H9 (cell line): ENCODE data around the gene CABLES1. TPM values are rescaled to one million over a fixed set of nuclear protein-coding genes. Genes with fewer than 3 reads are reported as not detected.

Experiments
- DNase-seq: peaks from one replicate; pipeline ENCODE4 v3.0.0-alpha.2; 2017
- H2AFZ ChIP-seq: one replicate; pipeline ENCODE4 v1.6.1; 2013; ENCODE audit warnings: mild to moderate bottlenecking, low read length, control low read depth, moderate library complexity
- H2AK5ac ChIP-seq: 2 replicates; pipeline ENCODE4 v1.6.1; 2013; ENCODE audit warnings: low read length, control low read depth, mixed read lengths; ENCODE audit not compliant: insufficient read length
- H2BK120ac ChIP-seq: one replicate; pipeline ENCODE4 v1.6.1; 2013; ENCODE audit warnings: low read depth, mild to moderate bottlenecking, low read length, control low read depth, inconsistent platforms; ENCODE audit not compliant: poor library complexity, severe bottlenecking
- H2BK12ac ChIP-seq: 2 replicates; pipeline ENCODE4 v1.6.1; 2013; ENCODE audit warnings: low read length, control low read depth, mixed read lengths, low read depth; ENCODE audit not compliant: insufficient read length
- H2BK15ac ChIP-seq: 2 replicates; pipeline ENCODE4 v1.6.1; 2013; ENCODE audit warnings: low read depth, low read length, control low read depth
- H2BK20ac ChIP-seq: one replicate; pipeline ENCODE4 v1.6.1; 2013; ENCODE audit warnings: low read depth, mild to moderate bottlenecking, low read length, control low read depth, inconsistent platforms; ENCODE audit not compliant: poor library complexity, severe bottlenecking
- H2BK5ac ChIP-seq: 2 replicates; pipeline ENCODE4 v1.6.1; 2013; ENCODE audit warnings: low read length, control low read depth, mixed read lengths; ENCODE audit not compliant: insufficient read length
- H3K14ac ChIP-seq: 2 replicates; pipeline ENCODE4 v1.6.1; 2013; ENCODE audit warnings: low read length, control low read depth; ENCODE audit not compliant: insufficient read depth
- H3K18ac ChIP-seq: 2 replicates; pipeline ENCODE4 v1.6.1; 2013; ENCODE audit warnings: low read depth, mild to moderate bottlenecking, mixed read lengths, low read length, control low read depth; ENCODE audit not compliant: insufficient read length
- H3K23ac ChIP-seq: 2 replicates; pipeline ENCODE4 v1.6.1; 2013; ENCODE audit warnings: low read length, control low read depth, mixed read lengths, low read depth; ENCODE audit not compliant: insufficient read length
- H3K23me2 ChIP-seq: 2 replicates; pipeline ENCODE4 v1.6.1; 2013; ENCODE audit warnings: low read depth, mild to moderate bottlenecking, mixed read lengths, low read length, control low read depth; ENCODE audit not compliant: insufficient read length, poor library complexity, severe bottlenecking
- H3K27ac ChIP-seq: 2 replicates; pipeline ENCODE4 v1.5.1; 2013; ENCODE audit warnings: low read length, control low read depth, mixed read lengths, low read depth; ENCODE audit not compliant: insufficient read length
- H3K27me3 ChIP-seq: 2 replicates; pipeline ENCODE4 v1.6.1; 2013; ENCODE audit warnings: low read length, control low read depth, inconsistent platforms; ENCODE audit not compliant: insufficient read depth
- H3K4ac ChIP-seq: 2 replicates; pipeline ENCODE4 v1.6.1; 2013; ENCODE audit warnings: low read depth, mild to moderate bottlenecking, control low read depth, inconsistent platforms, low read length, moderate library complexity
- H3K4me1 ChIP-seq: 2 replicates; pipeline ENCODE4 v1.6.1; 2013; ENCODE audit warnings: low read length, control low read depth, inconsistent platforms; ENCODE audit not compliant: insufficient read depth
- H3K4me2 ChIP-seq: 2 replicates; pipeline ENCODE4 v1.6.1; 2013; ENCODE audit warnings: low read length, control low read depth, mixed read lengths; ENCODE audit not compliant: insufficient read length, insufficient read depth
- H3K56ac ChIP-seq: 2 replicates; pipeline ENCODE4 v1.6.1; 2013; ENCODE audit warnings: low read depth, mild to moderate bottlenecking, mixed read lengths, low read length, control low read depth; ENCODE audit not compliant: insufficient read length
- H3K79me1 ChIP-seq: 2 replicates; pipeline ENCODE4 v1.6.1; 2013; ENCODE audit warnings: low read depth, mild to moderate bottlenecking, moderate library complexity, low read length, control low read depth, inconsistent platforms; ENCODE audit not compliant: insufficient read depth, poor library complexity, severe bottlenecking
- H3K79me2 ChIP-seq: 2 replicates; pipeline ENCODE4 v1.6.1; 2013; ENCODE audit warnings: low read length, control low read depth, inconsistent platforms; ENCODE audit not compliant: insufficient read depth
- H3K9ac ChIP-seq: 2 replicates; pipeline ENCODE4 v1.6.1; 2013; ENCODE audit warnings: low read length, control low read depth, mixed read lengths; ENCODE audit not compliant: insufficient read length; ENCODE audit errors: extremely low read depth
- H3K9me3 ChIP-seq: one replicate; pipeline ENCODE4 v1.6.1; 2013; ENCODE audit warnings: low read depth, low read length, inconsistent platforms; ENCODE audit not compliant: control insufficient read depth
- H3T11ph ChIP-seq: one replicate; pipeline ENCODE4 v1.6.1; 2013; ENCODE audit warnings: mild to moderate bottlenecking, low read length, control low read depth, inconsistent platforms
- H4K20me1 ChIP-seq: one replicate; pipeline ENCODE4 v1.6.1; 2013; ENCODE audit not compliant: control insufficient read depth, insufficient read length, insufficient read depth
- H4K5ac ChIP-seq: 2 replicates; pipeline ENCODE4 v1.6.1; 2013; ENCODE audit warnings: low read depth, mild to moderate bottlenecking, mixed read lengths, low read length, control low read depth; ENCODE audit not compliant: insufficient read length
- H4K8ac ChIP-seq: replicated peaks from 2 replicates; pipeline ENCODE4 v1.6.1; 2013; ENCODE audit warnings: low read length, control low read depth, mixed read lengths, low read depth; ENCODE audit not compliant: insufficient read length
- H4K91ac ChIP-seq: 2 replicates; pipeline ENCODE4 v1.6.1; 2013; ENCODE audit warnings: low read depth, mild to moderate bottlenecking, moderate library complexity, mixed read lengths, low read length, control low read depth; ENCODE audit not compliant: insufficient read length
- H3K27ac Mint-ChIP-seq, 3 experiments: 2 replicates in 2 of 3; 3 replicates in 1 of 3; pipeline ENCODE4 v1.8.0; 2020 to 2021; ENCODE audit warnings: mixed read lengths in 3 of 3, mild to moderate bottlenecking in 1 of 3, moderate library complexity in 1 of 3
- H3K27me3 Mint-ChIP-seq: 2 replicates; pipeline ENCODE4 v1.8.0; 2021; ENCODE audit warnings: low read depth, mild to moderate bottlenecking, moderate library complexity, mixed read lengths
- H3K36me3 Mint-ChIP-seq, 3 experiments: 2 replicates in 2 of 3; 3 replicates in 1 of 3; pipeline ENCODE4 v1.8.0; 2020 to 2021; ENCODE audit warnings: low read depth in 3 of 3, mixed read lengths in 3 of 3; ENCODE audit not compliant: insufficient read depth in 1 of 3
- H3K4me1 Mint-ChIP-seq, 2 experiments: 2 replicates each; pipeline ENCODE4 v1.8.0; 2020; ENCODE audit warnings: mixed read lengths in 2 of 2
- H3K4me3 Mint-ChIP-seq, 2 experiments: 2 replicates in 1 of 2; 3 replicates in 1 of 2; pipeline ENCODE4 v1.8.0; 2020 to 2021; ENCODE audit warnings: mild to moderate bottlenecking in 2 of 2, mixed read lengths in 2 of 2, moderate library complexity in 1 of 2
- H3K9me3 Mint-ChIP-seq, 2 experiments: 2 replicates in 1 of 2; 3 replicates in 1 of 2; pipeline ENCODE4 v1.8.0; 2020; ENCODE audit warnings: mild to moderate bottlenecking in 2 of 2, mixed read lengths in 2 of 2, moderate library complexity in 1 of 2
- WGBS: extraction: QIAGEN DNeasy Blood & Tissue Kit; methylation state at CpG from one replicate; pipeline ENCODE4 v1.1.7; 2013; ENCODE audit warnings: missing lambda C conversion rate, low lambda C conversion rate, mixed read lengths; ENCODE audit not compliant: insufficient read length; ENCODE audit errors: extremely low coverage; 5-methylcytosine and 5-hydroxymethylcytosine counted together
- total RNA-seq: library from RNA; stranded (reverse); gene quantifications from 2 replicates; pipeline ENCODE4 v1.2.1, GENCODE V29; 2021
- TF ChIP-seq, protein P1 (sequence below): fragments of 200-600 bp; sonication (generic); conservative IDR thresholded peaks from 3 replicates; pipeline ENCODE4 v1.8.0; 2021; ENCODE audit warnings: antibody characterized with exemption, mild to moderate bottlenecking

CABLES1 gene
- total RNA-seq, 1 experiment from 2014 or later = 27.1 TPM

DNA sequence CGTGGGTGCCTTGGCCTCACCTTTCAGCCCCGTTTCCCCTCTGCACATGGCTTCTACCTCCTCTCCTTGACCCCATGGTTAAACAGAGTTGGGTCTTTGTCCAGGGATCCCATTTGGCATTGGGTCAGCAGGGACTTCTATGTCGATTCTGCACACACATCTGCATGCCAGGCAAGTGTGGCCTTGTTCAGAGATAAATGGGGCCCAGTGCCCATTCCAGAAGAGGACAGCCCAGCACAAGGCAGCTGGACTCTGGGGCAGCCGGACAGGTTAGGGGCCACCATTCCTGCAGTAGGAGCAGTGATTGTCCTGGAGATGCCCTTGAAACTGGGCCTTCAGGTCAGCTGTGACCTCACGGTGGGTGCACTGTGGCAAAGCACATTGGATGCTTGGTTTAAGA lies 13.1 kb downstream of the CABLES1 start:
- peaks cover 7% of the 10 kb centered on the region for H3K79me1 ChIP-seq
- no peak overlapping the region for H4K8ac ChIP-seq
- no peaks in the 10 kb centered on the region for H3K27me3 ChIP-seq
- H3K27ac Mint-ChIP-seq = no peak overlapping the region
- H3K4me3 Mint-ChIP-seq = no peak overlapping the region
- H3K9ac ChIP-seq = no peak overlapping the region
- no peak overlapping the region for H3K14ac ChIP-seq
- H3K79me2 ChIP-seq = peaks cover 15% of the 10 kb centered on the region; the same call in 1 of the 2 replicates
- no peak overlapping the region for H3K4ac ChIP-seq
- no peak overlapping the region for H2BK12ac ChIP-seq
- no peak overlapping the region for H2BK15ac ChIP-seq
- H3K9me3 Mint-ChIP-seq = no peaks in the 10 kb centered on the region
- no peak overlapping the region for H4K5ac ChIP-seq
- H2BK20ac ChIP-seq = no peak overlapping the region
- no peak for DNase-seq
- no peaks in the 10 kb centered on the region for H3K23me2 ChIP-seq
- no peak overlapping the region for H3K27ac ChIP-seq
- no peak overlapping the region for H2BK5ac ChIP-seq
- no peak overlapping the region for H3K18ac ChIP-seq
- H2AK5ac ChIP-seq = no peak overlapping the region
- WGBS = no CpG with 5 or more reads among the region's 5 CpGs
- no peak overlapping the region for H2AFZ ChIP-seq
- H3K9me3 ChIP-seq = no peaks in the 10 kb centered on the region
- no peaks in the 10 kb centered on the region for H3K4me1 ChIP-seq
- no peak overlapping the region for H3K23ac ChIP-seq
- H4K91ac ChIP-seq = no peak overlapping the region
- H3K27me3 Mint-ChIP-seq = no peaks in the 10 kb centered on the region; the same call in 1 of the 2 replicates
- H3K36me3 Mint-ChIP-seq = peaks cover 0 to 13% (median 3%) of the 10 kb centered on the region in 3 experiments; a peak in 3 of 7 replicates
- H3K4me2 ChIP-seq = no peak overlapping the region
- no peaks in the 10 kb centered on the region for H4K20me1 ChIP-seq
- no peak overlapping the region for H2BK120ac ChIP-seq
- TF ChIP-seq, protein P1, sequence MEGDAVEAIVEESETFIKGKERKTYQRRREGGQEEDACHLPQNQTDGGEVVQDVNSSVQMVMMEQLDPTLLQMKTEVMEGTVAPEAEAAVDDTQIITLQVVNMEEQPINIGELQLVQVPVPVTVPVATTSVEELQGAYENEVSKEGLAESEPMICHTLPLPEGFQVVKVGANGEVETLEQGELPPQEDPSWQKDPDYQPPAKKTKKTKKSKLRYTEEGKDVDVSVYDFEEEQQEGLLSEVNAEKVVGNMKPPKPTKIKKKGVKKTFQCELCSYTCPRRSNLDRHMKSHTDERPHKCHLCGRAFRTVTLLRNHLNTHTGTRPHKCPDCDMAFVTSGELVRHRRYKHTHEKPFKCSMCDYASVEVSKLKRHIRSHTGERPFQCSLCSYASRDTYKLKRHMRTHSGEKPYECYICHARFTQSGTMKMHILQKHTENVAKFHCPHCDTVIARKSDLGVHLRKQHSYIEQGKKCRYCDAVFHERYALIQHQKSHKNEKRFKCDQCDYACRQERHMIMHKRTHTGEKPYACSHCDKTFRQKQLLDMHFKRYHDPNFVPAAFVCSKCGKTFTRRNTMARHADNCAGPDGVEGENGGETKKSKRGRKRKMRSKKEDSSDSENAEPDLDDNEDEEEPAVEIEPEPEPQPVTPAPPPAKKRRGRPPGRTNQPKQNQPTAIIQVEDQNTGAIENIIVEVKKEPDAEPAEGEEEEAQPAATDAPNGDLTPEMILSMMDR = no peak
- peaks cover 31 to 36% of the 10 kb centered on the region in 2 experiments for H3K4me1 Mint-ChIP-seq
- no peak overlapping the region for H3T11ph ChIP-seq
- no peak overlapping the region for H3K56ac ChIP-seq
